Activated T-helper 1 cell treated with anti-CD3 and anti-CD28 coated beads, Interleukin-12 subunit alpha, Interleukin-12 subunit beta, Interleukin-2, Interleukin-4 antibody, amounts not matched to agents 30 ng/mL and 10 ng/mL and 1 ng/mL, durations not matched to agents 14 hours and 24 hours and 36 hours (primary cell): ENCODE results near the gene TMEM120A. TPM values are rescaled to one million over a fixed set of nuclear protein-coding genes. Genes with fewer than 3 reads are reported as not detected.

Source experiments
- DNase-seq: peaks from one replicate; pipeline ENCODE4 v3.0.0; 2021; ENCODE audit warnings: low spot score
- H3K27ac Mint-ChIP-seq: one replicate; pipeline ENCODE4 v1.8.0; 2021; ENCODE audit warnings: mild to moderate bottlenecking, mixed read lengths
- H3K27me3 Mint-ChIP-seq: one replicate; pipeline ENCODE4 v1.8.0; 2022; ENCODE audit warnings: mild to moderate bottlenecking, moderate library complexity, mixed read lengths; ENCODE audit not compliant: insufficient read depth
- H3K36me3 Mint-ChIP-seq: one replicate; pipeline ENCODE4 v1.8.0; 2021; ENCODE audit warnings: low read depth, mixed read lengths
- H3K4me1 Mint-ChIP-seq: one replicate; pipeline ENCODE4 v1.8.0; 2021; ENCODE audit warnings: low read depth, mixed read lengths
- H3K4me3 Mint-ChIP-seq: one replicate; pipeline ENCODE4 v1.8.0; 2021; ENCODE audit warnings: mild to moderate bottlenecking, moderate library complexity, mixed read lengths
- H3K9me3 Mint-ChIP-seq: one replicate; pipeline ENCODE4 v1.8.0; 2021; ENCODE audit warnings: mixed read lengths
- intact Hi-C: fragments of 100-400 bp; cut with micrococcal nuclease; formaldehyde crosslinking; loops from one replicate; pipeline ENCODE4 v1.15.1; 2024
- total RNA-seq: library from RNA; stranded (reverse); gene quantifications from 2 replicates; pipeline ENCODE4 v1.2.3, GENCODE V29; 2022

Gene TMEM120A
- total RNA-seq, 1 donor from 2014 or later: 49.9 TPM

DNA sequence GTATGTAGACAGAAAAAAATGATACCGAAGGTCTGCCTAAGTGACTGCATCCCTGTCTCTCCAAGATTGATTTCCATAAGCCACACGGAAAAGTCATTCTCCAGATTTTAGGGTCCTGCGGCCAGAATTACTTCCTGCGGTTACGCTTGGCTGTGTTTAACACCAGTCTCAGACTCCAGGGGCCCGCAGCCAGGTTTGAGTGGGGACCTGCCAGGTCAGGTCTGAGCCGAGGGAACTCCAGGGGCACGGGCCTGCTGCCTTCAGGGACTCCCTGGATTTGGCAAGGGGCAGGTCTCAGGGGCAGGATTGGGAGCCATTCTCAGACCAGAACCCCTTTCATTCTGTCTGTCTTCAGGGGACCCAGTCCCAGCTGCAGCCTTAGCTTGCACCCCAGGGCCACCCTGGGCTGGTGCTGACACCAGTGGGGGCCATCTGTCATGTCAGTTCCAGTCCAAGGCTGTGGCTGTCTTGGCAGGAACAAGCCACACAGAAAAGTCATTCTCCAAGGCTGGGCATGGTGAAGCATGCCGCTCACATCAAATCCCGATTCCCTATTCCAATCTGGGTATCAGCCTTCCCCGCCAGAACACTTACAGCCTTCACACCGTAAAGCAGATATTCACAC lies 39.0 kb downstream of the TMEM120A start:
- H3K27me3 Mint-ChIP-seq: no peaks in the 10 kb centered on the region
- intact Hi-C loops: no loop called here
- no peaks in the 10 kb centered on the region for H3K9me3 Mint-ChIP-seq
- H3K4me3 Mint-ChIP-seq: no peak overlapping the region
- H3K4me1 Mint-ChIP-seq: no peaks in the 10 kb centered on the region
- peaks cover 4% of the 10 kb centered on the region for H3K36me3 Mint-ChIP-seq
- H3K27ac Mint-ChIP-seq: no peak overlapping the region
- DNase-seq: no peak

DNA sequence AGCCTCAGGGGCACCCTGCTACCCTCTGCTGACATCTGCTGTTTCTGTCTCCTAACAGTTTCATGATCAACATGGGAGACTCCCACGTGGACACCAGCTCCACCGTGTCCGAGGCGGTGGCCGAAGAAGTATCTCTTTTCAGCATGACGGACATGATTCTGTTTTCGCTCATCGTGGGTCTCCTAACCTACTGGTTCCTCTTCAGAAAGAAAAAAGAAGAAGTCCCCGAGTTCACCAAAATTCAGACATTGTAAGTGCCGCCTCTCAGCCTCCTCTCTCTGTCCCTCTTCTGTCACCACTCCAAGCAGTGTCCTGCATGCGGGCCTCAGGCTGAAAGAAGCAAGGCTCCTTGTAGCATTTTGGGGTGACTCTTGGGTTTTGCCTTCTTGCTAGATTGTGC lies 40.5 kb downstream of the TMEM120A start:
- H3K27ac Mint-ChIP-seq: peak overlapping the region; percentile 0
- no peak for DNase-seq
- intact Hi-C loops: no loop called here
- H3K9me3 Mint-ChIP-seq: no peaks in the 10 kb centered on the region
- H3K27me3 Mint-ChIP-seq: no peaks in the 10 kb centered on the region
- peaks cover 4% of the 10 kb centered on the region for H3K36me3 Mint-ChIP-seq
- no peaks in the 10 kb centered on the region for H3K4me1 Mint-ChIP-seq
- no peak overlapping the region for H3K4me3 Mint-ChIP-seq

DNA sequence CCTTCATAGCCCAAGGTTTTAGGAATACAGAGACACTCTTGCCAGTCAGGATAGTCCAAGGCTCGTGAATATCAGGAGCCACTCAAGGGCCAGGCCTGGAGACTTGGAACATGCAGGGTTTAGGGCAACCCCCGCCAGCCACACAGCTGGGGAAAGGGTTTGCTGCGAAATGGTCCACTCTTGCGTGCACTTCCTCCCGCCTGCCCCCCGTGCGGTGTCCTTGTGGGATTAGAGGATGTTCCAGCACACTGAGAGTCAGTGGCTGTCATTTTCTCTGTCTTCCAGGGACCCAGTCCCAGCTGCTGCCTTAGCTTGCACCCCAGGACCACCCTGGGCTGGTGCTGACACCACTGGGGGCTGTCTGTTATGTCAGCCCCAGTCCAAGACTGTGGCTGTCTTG lies 41.0 kb downstream of the TMEM120A start:
- no peaks in the 10 kb centered on the region for H3K9me3 Mint-ChIP-seq
- H3K36me3 Mint-ChIP-seq: peaks cover 4% of the 10 kb centered on the region

GRCh38 chr7:75951506-75951905 lies 42.9 kb downstream of the TMEM120A start:
- H3K36me3 Mint-ChIP-seq: peaks cover 2% of the 10 kb centered on the region
- no peak overlapping the region for H3K4me3 Mint-ChIP-seq
- no peak overlapping the region for H3K27ac Mint-ChIP-seq
- DNase-seq: no peak
- no peaks in the 10 kb centered on the region for H3K27me3 Mint-ChIP-seq
- no peaks in the 10 kb centered on the region for H3K9me3 Mint-ChIP-seq
- intact Hi-C loops: no loop called here
- no peaks in the 10 kb centered on the region for H3K4me1 Mint-ChIP-seq

More for the DNA sequence above, 41.0 kb downstream of the TMEM120A start:
- no peaks in the 10 kb centered on the region for H3K27me3 Mint-ChIP-seq
- DNase-seq: no peak
- no peak overlapping the region for H3K27ac Mint-ChIP-seq
- intact Hi-C loops: no loop called here
- H3K4me3 Mint-ChIP-seq: no peak overlapping the region
- H3K4me1 Mint-ChIP-seq: no peaks in the 10 kb centered on the region

- Mint-ChIP-seq H3K27me3 (no peaks in the 10 kb centered on the region), H3K36me3 (no peaks in the 10 kb centered on the region), H3K27ac (no peak overlapping the region), H3K4me1 (no peaks in the 10 kb centered on the region), H3K9me3 (no peaks in the 10 kb centered on the region), H3K4me3 (no peak overlapping the region)
- no peak for DNase-seq
- intact Hi-C loops: no loop called here
Measured at GRCh38 chr7:75950111-75950681, 44.2 kb downstream of the TMEM120A start.

DNA sequence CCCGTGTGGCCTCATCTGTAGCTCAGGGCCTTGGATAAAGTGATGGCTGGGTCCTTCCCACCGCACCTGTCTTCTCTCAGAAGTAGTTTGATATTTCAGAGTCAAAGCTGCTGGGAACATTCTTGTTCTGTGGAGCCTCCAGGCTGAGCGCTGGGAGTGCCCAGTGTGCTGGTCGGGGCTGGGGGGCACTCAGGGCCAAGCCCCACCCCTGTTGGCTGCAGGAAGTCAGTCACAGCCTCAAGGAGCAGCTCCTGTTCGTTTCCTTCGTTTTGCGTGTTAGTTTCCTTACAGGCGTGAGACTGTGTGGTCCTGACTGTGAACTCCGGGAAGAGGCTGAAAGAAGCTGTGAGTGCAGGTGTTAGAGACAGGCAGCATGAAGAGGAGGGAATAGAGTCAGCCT lies 46.2 kb downstream of the TMEM120A start:
- intact Hi-C loops: loop anchor here (10.0 kb wide), 1 partner anchor 293 kb away; no protein-coding TSS in a partner anchor

DNA sequence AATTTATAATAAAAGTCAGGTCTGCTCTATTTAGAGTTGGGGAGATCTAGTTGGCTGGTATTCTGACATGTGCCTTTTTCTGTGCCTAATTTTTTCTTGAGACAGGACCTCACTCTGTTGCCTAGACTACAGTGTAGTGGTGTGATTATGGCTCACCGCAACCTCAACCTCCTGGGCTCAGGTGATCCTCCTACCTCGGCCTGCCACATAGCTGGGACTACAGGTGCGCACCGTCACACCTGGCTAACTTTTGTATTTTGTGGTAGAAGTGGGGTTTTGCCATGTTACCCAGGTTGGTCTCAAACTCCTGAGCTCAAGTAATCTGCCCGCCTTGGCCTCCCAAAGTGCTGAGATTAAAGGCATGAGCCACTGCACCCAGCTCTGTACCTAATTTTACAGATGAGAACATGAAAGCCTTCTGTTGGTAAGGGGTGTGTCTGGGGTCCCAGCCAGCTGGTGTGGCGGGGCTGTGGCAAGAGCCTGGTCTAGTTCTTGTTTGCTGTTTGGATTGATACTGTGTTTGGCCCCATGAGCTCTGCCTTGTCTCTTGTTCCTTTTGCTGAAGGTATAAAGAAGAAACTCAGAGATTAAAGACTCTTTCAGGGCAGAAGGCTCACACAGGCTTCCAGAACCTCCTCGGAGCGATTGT lies 48.1 kb downstream of the TMEM120A start:
- Mint-ChIP-seq H3K9me3 (no peaks in the 10 kb centered on the region), H3K4me1 (peaks cover 12% of the 10 kb centered on the region), H3K4me3 (no peak overlapping the region), H3K27ac (no peak overlapping the region), H3K36me3 (no peaks in the 10 kb centered on the region), H3K27me3 (no peaks in the 10 kb centered on the region)
- no peak for DNase-seq
- intact Hi-C loops: loop anchor here (10.0 kb wide), 1 partner anchor 292 kb away; no protein-coding TSS in a partner anchor

More for the DNA sequence above, 46.2 kb downstream of the TMEM120A start:
- Mint-ChIP-seq H3K27me3 (no peaks in the 10 kb centered on the region), H3K4me3 (no peak overlapping the region), H3K27ac (no peak overlapping the region), H3K4me1 (peaks cover 12% of the 10 kb centered on the region), H3K9me3 (no peaks in the 10 kb centered on the region), H3K36me3 (no peaks in the 10 kb centered on the region)
- DNase-seq: no peak

DNA sequence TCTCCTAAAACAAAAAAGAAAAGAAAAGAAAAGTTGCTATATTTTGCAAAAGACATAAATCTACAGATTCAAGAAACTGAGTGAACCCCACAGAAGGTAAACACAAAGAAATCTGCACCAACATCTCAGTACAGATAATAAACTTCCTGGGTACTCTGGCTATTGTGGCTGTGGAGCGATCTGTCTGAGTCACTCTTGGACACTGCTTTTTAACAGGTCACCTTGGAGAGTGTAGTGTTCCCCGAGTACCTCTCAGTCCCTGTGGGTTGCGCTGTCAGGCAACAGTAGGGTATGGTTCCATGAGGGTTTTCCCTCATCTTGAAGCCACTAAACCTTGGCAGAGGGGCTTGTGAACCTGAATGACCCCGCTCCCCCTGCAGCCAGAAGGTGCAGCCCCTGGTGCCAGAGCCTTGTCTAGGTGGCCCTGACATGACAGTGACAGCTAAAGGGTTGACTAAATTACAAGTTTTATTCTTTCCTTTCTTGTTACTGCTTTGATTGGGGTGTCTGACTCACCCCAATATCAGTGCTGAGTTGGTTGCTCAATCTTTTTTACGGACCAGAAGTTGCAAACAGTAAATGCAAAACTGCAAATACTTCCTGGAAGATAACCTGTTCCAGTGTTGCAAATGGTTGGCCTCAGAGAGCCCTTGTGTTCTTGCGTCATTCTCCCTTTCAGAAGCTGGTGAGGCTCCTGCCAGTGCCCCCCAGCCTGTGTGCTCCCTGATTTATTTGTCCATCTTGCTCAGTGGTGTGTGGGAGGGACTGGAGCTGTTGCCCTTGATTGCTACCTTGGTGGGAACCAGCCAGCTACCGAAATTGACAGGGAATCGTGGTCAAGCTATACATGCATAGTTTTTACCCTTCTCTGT lies 48.9 kb downstream of the TMEM120A start:
- DNase-seq: no peak
- H3K9me3 Mint-ChIP-seq: no peaks in the 10 kb centered on the region
- H3K27ac Mint-ChIP-seq: no peak overlapping the region
- peaks cover 12% of the 10 kb centered on the region for H3K4me1 Mint-ChIP-seq
- no peaks in the 10 kb centered on the region for H3K36me3 Mint-ChIP-seq
- no peak overlapping the region for H3K4me3 Mint-ChIP-seq
- no peaks in the 10 kb centered on the region for H3K27me3 Mint-ChIP-seq
- intact Hi-C loops: loop anchor here (10.0 kb wide), 1 partner anchor 291 kb away; no protein-coding TSS in a partner anchor

DNA sequence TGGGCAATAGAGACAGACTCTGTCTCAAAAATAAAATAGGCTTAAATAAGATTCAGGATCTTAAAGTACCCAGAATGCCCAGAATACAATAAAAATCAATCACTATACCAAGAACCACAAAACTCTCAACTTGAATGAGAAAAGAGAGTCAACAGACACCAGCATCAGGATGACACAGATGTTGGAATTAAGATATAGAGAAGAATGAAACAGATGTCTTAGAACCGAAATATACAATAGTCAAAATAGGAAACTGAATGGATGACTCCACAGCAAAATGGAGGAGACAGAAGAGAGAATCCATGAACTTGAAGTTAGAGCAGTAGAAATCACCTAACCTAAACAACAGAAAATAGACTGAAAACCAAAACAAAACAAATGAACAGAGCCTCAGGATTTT lies 49.9 kb downstream of the TMEM120A start:
- intact Hi-C loops: loop anchor here (10.0 kb wide), 1 partner anchor 290 kb away; no protein-coding TSS in a partner anchor
- H3K4me1 Mint-ChIP-seq: peaks cover 12% of the 10 kb centered on the region
- no peaks in the 10 kb centered on the region for H3K27me3 Mint-ChIP-seq
- H3K9me3 Mint-ChIP-seq: no peaks in the 10 kb centered on the region
- H3K4me3 Mint-ChIP-seq: no peak overlapping the region
- H3K36me3 Mint-ChIP-seq: no peaks in the 10 kb centered on the region
- H3K27ac Mint-ChIP-seq: no peak overlapping the region
- DNase-seq: no peak

- H3K27me3 Mint-ChIP-seq: no peaks in the 10 kb centered on the region
- H3K36me3 Mint-ChIP-seq: peaks cover 1% of the 10 kb centered on the region
- H3K27ac Mint-ChIP-seq: no peak overlapping the region
- intact Hi-C loops: loop anchor here (10.0 kb wide), 1 partner anchor 289 kb away; no protein-coding TSS in a partner anchor
- H3K4me1 Mint-ChIP-seq: peaks cover 12% of the 10 kb centered on the region
- H3K9me3 Mint-ChIP-seq: no peaks in the 10 kb centered on the region
- no peak overlapping the region for H3K4me3 Mint-ChIP-seq
- DNase-seq: no peak
Measured at GRCh38 chr7:75943864-75944263, 50.5 kb downstream of the TMEM120A start.

DNA sequence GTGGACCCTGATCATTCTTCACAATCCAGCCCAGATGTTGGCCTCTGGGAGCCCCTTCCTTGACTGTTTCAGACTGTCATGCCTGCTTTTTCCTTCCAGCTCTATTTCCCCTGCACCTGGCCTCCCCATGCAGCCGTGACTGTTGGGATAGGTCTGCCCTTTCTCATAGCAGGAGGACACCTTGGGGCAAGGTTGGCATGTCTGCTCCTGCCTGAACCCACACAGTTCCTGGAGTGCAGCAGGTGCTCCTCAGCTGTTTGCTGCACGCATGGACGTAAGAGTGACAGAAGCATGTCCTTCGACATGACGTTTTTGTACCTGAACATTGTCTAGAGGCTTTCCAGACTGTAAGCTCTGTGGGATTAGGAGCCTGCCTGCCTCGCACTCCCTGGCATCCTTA lies 55.5 kb downstream of the TMEM120A start:
- Mint-ChIP-seq H3K36me3 (peaks cover 7% of the 10 kb centered on the region), H3K4me1 (peaks cover 3% of the 10 kb centered on the region), H3K9me3 (no peaks in the 10 kb centered on the region), H3K27ac (no peak overlapping the region), H3K27me3 (no peaks in the 10 kb centered on the region), H3K4me3 (no peak overlapping the region)
- intact Hi-C loops: no loop called here
- DNase-seq: no peak

- Mint-ChIP-seq H3K9me3 (no peaks in the 10 kb centered on the region), H3K27ac (no peak overlapping the region), H3K4me1 (no peaks in the 10 kb centered on the region), H3K27me3 (no peaks in the 10 kb centered on the region), H3K4me3 (no peak overlapping the region), H3K36me3 (peaks cover 8% of the 10 kb centered on the region)
- DNase-seq: no peak
- intact Hi-C loops: no loop called here
Measured at GRCh38 chr7:75937958-75938786, 56.2 kb downstream of the TMEM120A start.
